GM12865 (cell line): ENCODE data around the gene PPP1R36.

Experiments used
- DNase-seq: peaks from one replicate; pipeline ENCODE4 v3.0.0; 2010; ENCODE audit warnings: low read depth
- H3K4me3 ChIP-seq: 2 replicates; pipeline ENCODE4 v1.5.1; 2011; ENCODE audit warnings: mild to moderate bottlenecking, low read depth, low read length, control low read depth
- CTCF ChIP-seq: IDR thresholded peaks from 2 replicates; pipeline ENCODE4 v1.5.1; 2011; ENCODE audit warnings: low read length, control low read depth, low read depth, inconsistent platforms; ENCODE audit not compliant: insufficient read depth; ENCODE audit errors: missing control alignments

The PPP1R36 gene

GRCh38 chr14:64637735-64638473, 88.1 kb downstream of the PPP1R36 start:
- TF ChIP-seq CTCF, result no peak
- no peak overlapping the region for H3K4me3 ChIP-seq
- DNase-seq, result no peak

DNA sequence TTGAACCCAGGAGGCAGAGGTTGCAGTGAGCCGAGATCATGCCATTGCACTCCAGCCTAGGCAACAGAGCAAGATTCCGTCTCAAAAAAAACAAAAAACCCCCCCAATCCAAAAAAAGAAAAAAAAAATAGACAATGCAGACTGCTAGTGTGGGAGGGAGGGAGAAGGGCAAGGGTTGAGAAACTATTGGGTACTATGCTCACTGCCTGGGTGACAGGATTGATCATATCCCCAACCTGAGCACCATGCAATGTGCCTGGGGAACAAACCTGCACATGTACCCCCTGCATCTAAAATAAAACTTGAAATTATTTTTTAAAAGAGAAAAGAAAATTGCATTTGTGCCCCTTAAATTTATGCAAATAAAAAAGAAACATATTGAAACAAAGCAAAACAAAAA, 88.9 kb downstream of the PPP1R36 start:
- no peak for DNase-seq
- TF ChIP-seq CTCF, result no peak
- no peak overlapping the region for H3K4me3 ChIP-seq
